Glutamatergic neuron (in vitro differentiated cells): ENCODE measurements around the gene HNF4A. TPM values are rescaled to one million over a fixed set of nuclear protein-coding genes. Genes with fewer than 3 reads are reported as not detected.

Experiments used
- DNase-seq: peaks from one replicate; pipeline ENCODE4 v3.0.0; 2022
- H3K27ac Mint-ChIP-seq: one replicate; pipeline ENCODE4 v1.8.0; 2020; ENCODE audit warnings: mild to moderate bottlenecking, mixed read lengths, inconsistent platforms; ENCODE audit not compliant: unreplicated experiment
- H3K27me3 Mint-ChIP-seq: one replicate; pipeline ENCODE4 v1.8.0; 2020; ENCODE audit warnings: mild to moderate bottlenecking, moderate library complexity, mixed read lengths, inconsistent platforms; ENCODE audit not compliant: unreplicated experiment
- H3K36me3 Mint-ChIP-seq: one replicate; pipeline ENCODE4 v1.8.0; 2020; ENCODE audit warnings: mild to moderate bottlenecking, mixed read lengths, inconsistent platforms; ENCODE audit not compliant: unreplicated experiment
- H3K4me1 Mint-ChIP-seq: one replicate; pipeline ENCODE4 v1.8.0; 2020; ENCODE audit warnings: mild to moderate bottlenecking, low read depth, mixed read lengths, inconsistent platforms; ENCODE audit not compliant: unreplicated experiment
- H3K4me3 Mint-ChIP-seq: one replicate; pipeline ENCODE4 v1.8.0; 2020; ENCODE audit warnings: mild to moderate bottlenecking, mixed read lengths, inconsistent platforms; ENCODE audit not compliant: unreplicated experiment
- H3K9me3 Mint-ChIP-seq: one replicate; pipeline ENCODE4 v1.8.0; 2020; ENCODE audit warnings: mild to moderate bottlenecking, moderate library complexity, mixed read lengths, inconsistent platforms; ENCODE audit not compliant: unreplicated experiment
- CTCF ChIP-seq: fragments of 200-600 bp; sonication (generic); IDR thresholded peaks from one replicate; pipeline ENCODE4 v1.5.0; 2021; ENCODE audit not compliant: partially characterized antibody, unreplicated experiment
- total RNA-seq: library from RNA; stranded (reverse); fragmentation: NEBNext Ultra II Directional; extraction: Animal tissue kit (Norgen Biotek cat#: 25700); gene quantifications from one replicate; pipeline ENCODE4 v1.2.1, GENCODE V29; 2021; ENCODE audit not compliant: unreplicated experiment

Gene HNF4A
- total RNA-seq, 1 donor from 2014 or later = not detected

DNA sequence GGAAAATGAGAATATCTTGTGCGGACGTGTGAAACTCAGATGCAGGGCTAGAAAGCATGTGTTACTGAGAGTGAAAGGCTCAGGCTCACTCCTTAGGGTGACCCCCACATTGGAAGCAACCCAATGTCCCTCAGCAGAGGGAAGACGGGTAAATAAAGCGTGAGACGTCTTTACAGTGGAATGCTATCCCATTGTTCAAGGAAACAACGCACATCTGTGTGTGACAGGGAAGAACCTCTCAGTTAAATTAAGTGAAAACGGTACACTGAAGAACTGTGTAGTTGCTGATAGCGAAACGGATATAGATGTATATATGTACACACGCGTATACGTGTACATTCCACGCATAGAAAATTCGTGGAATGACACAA is 839 bp downstream of the HNF4A start:
- H3K4me3 Mint-ChIP-seq = no peak overlapping the region
- no peaks in the 10 kb centered on the region for H3K4me1 Mint-ChIP-seq
- no peak for TF ChIP-seq CTCF
- H3K36me3 Mint-ChIP-seq = no peaks in the 10 kb centered on the region
- no peak for DNase-seq
- H3K27me3 Mint-ChIP-seq = peaks cover 2% of the 10 kb centered on the region
- no peak overlapping the region for H3K27ac Mint-ChIP-seq
- H3K9me3 Mint-ChIP-seq = peaks cover 2% of the 10 kb centered on the region

DNA sequence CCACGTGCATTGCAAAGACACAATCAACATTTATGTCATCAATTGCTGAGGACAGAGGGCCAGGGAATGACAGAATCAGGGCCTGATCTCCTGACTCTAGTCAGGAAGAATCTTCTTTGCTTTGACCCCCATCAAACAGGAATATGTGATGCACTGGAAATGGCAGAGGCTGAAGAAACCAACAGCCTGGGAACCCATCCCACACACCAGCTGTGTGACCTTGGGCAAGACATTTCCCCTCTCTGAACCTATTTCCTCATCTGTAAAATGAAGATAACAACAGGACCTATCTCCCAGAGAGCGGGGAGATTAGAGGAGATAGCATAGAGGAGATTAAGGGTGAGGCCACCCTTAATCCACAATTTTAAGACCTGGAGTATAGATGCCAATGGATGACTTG is 1.5 kb downstream of the HNF4A start:
- no peak overlapping the region for H3K27ac Mint-ChIP-seq
- TF ChIP-seq CTCF = no peak
- H3K27me3 Mint-ChIP-seq = peaks cover 5% of the 10 kb centered on the region
- peaks cover 2% of the 10 kb centered on the region for H3K9me3 Mint-ChIP-seq
- no peaks in the 10 kb centered on the region for H3K4me1 Mint-ChIP-seq
- no peak overlapping the region for H3K4me3 Mint-ChIP-seq
- H3K36me3 Mint-ChIP-seq = no peaks in the 10 kb centered on the region
- DNase-seq = no peak

DNA sequence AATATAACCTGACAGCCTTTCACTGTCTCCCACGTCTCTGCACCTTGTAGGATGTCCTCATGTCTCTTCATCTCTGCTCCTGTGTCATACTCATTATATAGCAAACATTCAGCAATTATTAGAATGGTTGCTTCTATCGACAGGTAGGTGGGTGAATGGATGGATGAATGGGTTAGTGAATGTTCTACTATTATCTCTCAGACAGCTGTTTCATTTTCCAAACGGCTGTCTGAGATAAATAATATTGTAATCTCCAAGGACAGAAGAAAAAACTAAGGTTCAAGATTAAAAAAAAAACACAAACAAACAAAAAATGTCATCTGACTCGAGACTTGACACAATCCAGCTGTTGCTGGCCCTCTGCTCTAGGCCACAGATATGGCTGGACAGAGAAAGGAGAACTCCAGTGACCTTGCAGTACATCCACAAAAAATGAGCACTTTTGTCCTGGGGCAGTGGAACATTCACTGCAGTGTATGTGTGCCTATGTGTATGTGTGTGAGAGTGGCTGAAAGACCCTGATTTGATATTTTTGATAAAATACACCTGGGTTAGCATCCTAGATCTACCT is 2.1 kb downstream of the HNF4A start:
- no peak overlapping the region for H3K27ac Mint-ChIP-seq
- no peak overlapping the region for H3K4me3 Mint-ChIP-seq
- H3K27me3 Mint-ChIP-seq = peaks cover 3% of the 10 kb centered on the region
- TF ChIP-seq CTCF = no peak
- no peaks in the 10 kb centered on the region for H3K36me3 Mint-ChIP-seq
- H3K4me1 Mint-ChIP-seq = no peaks in the 10 kb centered on the region
- no peak for DNase-seq
- H3K9me3 Mint-ChIP-seq = peaks cover 2% of the 10 kb centered on the region

- Mint-ChIP-seq H3K4me3 (no peak overlapping the region), H3K27ac (no peak overlapping the region), H3K4me1 (no peaks in the 10 kb centered on the region), H3K27me3 (peaks cover 3% of the 10 kb centered on the region), H3K9me3 (peaks cover 2% of the 10 kb centered on the region), H3K36me3 (no peaks in the 10 kb centered on the region)
- no peak for DNase-seq
- no peak for TF ChIP-seq CTCF
These were observed 3.3 kb downstream of the HNF4A start for GRCh38 chr20:44358776-44359175.

GRCh38 chr20:44360221-44360620 is 4.7 kb downstream of the HNF4A start:
- Mint-ChIP-seq H3K9me3 (no peaks in the 10 kb centered on the region), H3K4me3 (no peak overlapping the region), H3K4me1 (no peaks in the 10 kb centered on the region), H3K27me3 (peaks cover 3% of the 10 kb centered on the region), H3K36me3 (no peaks in the 10 kb centered on the region), H3K27ac (no peak overlapping the region)
- DNase-seq = no peak
- TF ChIP-seq CTCF = no peak
